HepG2 (cell line): ENCODE data around the gene KRTCAP2. TPM values are rescaled to one million over a fixed set of nuclear protein-coding genes. Genes with fewer than 3 reads are reported as not detected.

Experiments
- AGO2 ChIP-seq: fragments of 200-400 bp; formaldehyde crosslinking; optimal IDR thresholded peaks from 2 replicates; pipeline ENCODE3; 2017; ENCODE audit warnings: mild to moderate bottlenecking, low read depth, low read length, moderate library complexity
- ARHGAP35 ChIP-seq: sonication (generic); formaldehyde crosslinking; IDR thresholded peaks from 2 replicates; pipeline ENCODE4 v1.9.0; 2022; ENCODE audit warnings: mild to moderate bottlenecking, inconsistent platforms, moderate library complexity, missing genetic modification reagents, borderline replicate concordance
- CENPX ChIP-seq: sonication (generic); formaldehyde crosslinking; IDR thresholded peaks from 2 replicates; pipeline ENCODE4 v1.9.0; 2021; ENCODE audit warnings: mild to moderate bottlenecking, missing genetic modification reagents, moderate library complexity
- DPF2 ChIP-seq: sonication (generic); formaldehyde crosslinking; IDR thresholded peaks from 2 replicates; pipeline ENCODE4 v1.4.0; 2020; ENCODE audit warnings: mild to moderate bottlenecking, low read depth, missing genetic modification reagents, borderline replicate concordance
- DRAP1 ChIP-seq: IDR thresholded peaks from 2 replicates; pipeline ENCODE4 v1.6.1; 2016; ENCODE audit warnings: missing genetic modification reagents, missing compliant biosample characterization
- FOSL2 ChIP-seq: sonication (generic); formaldehyde crosslinking; IDR thresholded peaks from 2 replicates; pipeline ENCODE4 v1.4.0; 2020; ENCODE audit warnings: missing genetic modification reagents
- FOXK2 ChIP-seq: fragments of 450-650 bp; IDR thresholded peaks from 2 replicates; pipeline ENCODE4 v1.6.1; 2016
- FUBP1 ChIP-seq: sonication (generic); formaldehyde crosslinking; IDR thresholded peaks from 2 replicates; pipeline ENCODE4 v1.5.1; 2020; ENCODE audit warnings: missing genetic modification reagents, mild to moderate bottlenecking, borderline replicate concordance
- GTF2F1 ChIP-seq: fragments of 150-350 bp; IDR thresholded peaks from 2 replicates; pipeline ENCODE4 v1.6.1; 2014; ENCODE audit warnings: low read length
- KDM2A ChIP-seq: sonication (generic); formaldehyde crosslinking; IDR thresholded peaks from 2 replicates; pipeline ENCODE4 v1.4.0; 2020; ENCODE audit warnings: low read depth, missing genetic modification reagents, borderline replicate concordance
- MIER2 ChIP-seq: IDR thresholded peaks from 2 replicates; pipeline ENCODE4 v1.6.1; 2016; ENCODE audit warnings: missing biosample characterization, missing genetic modification reagents
- NFE2L2 ChIP-seq: fragments of 150-350 bp; IDR thresholded peaks from 2 replicates; pipeline ENCODE4 v1.6.1; 2014; ENCODE audit warnings: low read length
- RAD51 ChIP-seq: fragments of 450-650 bp; IDR thresholded peaks from 2 replicates; pipeline ENCODE4 v1.6.1; 2016; ENCODE audit warnings: borderline replicate concordance
- SATB2 ChIP-seq: sonication (generic); formaldehyde crosslinking; IDR thresholded peaks from 2 replicates; pipeline ENCODE4 v1.5.0; 2020; ENCODE audit warnings: missing genetic modification reagents
- ZC3H13 ChIP-seq: sonication (generic); formaldehyde crosslinking; IDR thresholded peaks from 2 replicates; pipeline ENCODE4 v1.8.1; 2023; ENCODE audit warnings: mild to moderate bottlenecking, missing genetic modification reagents, moderate library complexity
- ZKSCAN1 ChIP-seq: fragments of 150-350 bp; IDR thresholded peaks from 2 replicates; pipeline ENCODE4 v1.6.1; 2014; ENCODE audit warnings: low read length
- ZNF224 ChIP-seq: sonication (generic); formaldehyde crosslinking; IDR thresholded peaks from 2 replicates; pipeline ENCODE4 v1.5.0; 2020; ENCODE audit warnings: mild to moderate bottlenecking, missing genetic modification reagents
- ZNF253 ChIP-seq: sonication (generic); formaldehyde crosslinking; IDR thresholded peaks from 2 replicates; pipeline ENCODE4 v1.8.0; 2022; ENCODE audit warnings: mild to moderate bottlenecking, missing genetic modification reagents, borderline replicate concordance
- ZNF292 ChIP-seq: sonication (generic); formaldehyde crosslinking; IDR thresholded peaks from 2 replicates; pipeline ENCODE4 v1.8.1; 2022; ENCODE audit warnings: mild to moderate bottlenecking, low read depth, missing genetic modification reagents, borderline replicate concordance
- ZNF496 ChIP-seq: sonication (generic); formaldehyde crosslinking; IDR thresholded peaks from 2 replicates; pipeline ENCODE4 v1.8.1; 2023; ENCODE audit warnings: mild to moderate bottlenecking, moderate library complexity, missing genetic modification reagents; ENCODE audit not compliant: insufficient replicate concordance
- ZNF569 ChIP-seq: sonication (generic); formaldehyde crosslinking; IDR thresholded peaks from 2 replicates; pipeline ENCODE4 v1.5.0; 2020; ENCODE audit warnings: mild to moderate bottlenecking, missing genetic modification reagents, moderate library complexity, borderline replicate concordance
- ZNF615 ChIP-seq: sonication (generic); formaldehyde crosslinking; IDR thresholded peaks from 2 replicates; pipeline ENCODE4 v1.5.0; 2020; ENCODE audit warnings: mild to moderate bottlenecking, missing genetic modification reagents, borderline replicate concordance
- ZNF75D ChIP-seq: sonication (generic); formaldehyde crosslinking; IDR thresholded peaks from 2 replicates; pipeline ENCODE4 v1.8.1; 2023; ENCODE audit warnings: missing genetic modification reagents, mild to moderate bottlenecking, borderline replicate concordance
- polyA plus RNA-seq, 8 experiments: library from polyadenylated mRNA; depleted of rRNA in 3 of 8; stranded (reverse) in 7 of 8; unstranded in 1 of 8; fragments of >200 nt; fragmentation: Illumina TruSeq in 4 of 8; extraction: Trizol in 4 of 8; gene quantifications; 2 replicates each; pipeline versions ENCODE4 v1.2.1 to v1.2.3, GENCODE V29; 2011 to 2016; ENCODE audit warnings: low read depth in 4 of 8, missing spikeins in 1 of 8, mixed read lengths in 1 of 8; ENCODE audit not compliant: insufficient read depth in 1 of 8
- total RNA-seq, 5 experiments: library from RNA; depleted of rRNA; stranded (reverse); fragments of >200 nt; fragmentation: Illumina TruSeq; extraction: Trizol; gene quantifications; 2 replicates each; pipeline ENCODE4 v1.2.3, GENCODE V29; 2016; ENCODE audit warnings: low read depth in 1 of 5
- TF ChIP-seq, protein P1 (sequence below), 2 experiments: sonication (generic) in 1 of 2; formaldehyde crosslinking in 1 of 2; IDR thresholded peaks; 2 replicates each; pipeline versions ENCODE4 v1.5.1 to v1.6.1; 2011 to 2020; ENCODE audit warnings: borderline replicate concordance in 1 of 2, low read depth in 1 of 2, low read length in 1 of 2, mild to moderate bottlenecking in 1 of 2, missing genetic modification reagents in 1 of 2, moderate library complexity in 1 of 2
- TF ChIP-seq, protein P2 (sequence below): sonication (generic); formaldehyde crosslinking; conservative IDR thresholded peaks from 2 replicates; pipeline ENCODE4 v1.4.0; 2020; ENCODE audit warnings: missing genetic modification reagents

Gene KRTCAP2
- total and polyA plus RNA-seq, 2 of the 13 experiments (the other 11 are each of a cell fraction or from before 2014, with no cell fraction given) = 77.3 to 79.4 TPM

DNA sequence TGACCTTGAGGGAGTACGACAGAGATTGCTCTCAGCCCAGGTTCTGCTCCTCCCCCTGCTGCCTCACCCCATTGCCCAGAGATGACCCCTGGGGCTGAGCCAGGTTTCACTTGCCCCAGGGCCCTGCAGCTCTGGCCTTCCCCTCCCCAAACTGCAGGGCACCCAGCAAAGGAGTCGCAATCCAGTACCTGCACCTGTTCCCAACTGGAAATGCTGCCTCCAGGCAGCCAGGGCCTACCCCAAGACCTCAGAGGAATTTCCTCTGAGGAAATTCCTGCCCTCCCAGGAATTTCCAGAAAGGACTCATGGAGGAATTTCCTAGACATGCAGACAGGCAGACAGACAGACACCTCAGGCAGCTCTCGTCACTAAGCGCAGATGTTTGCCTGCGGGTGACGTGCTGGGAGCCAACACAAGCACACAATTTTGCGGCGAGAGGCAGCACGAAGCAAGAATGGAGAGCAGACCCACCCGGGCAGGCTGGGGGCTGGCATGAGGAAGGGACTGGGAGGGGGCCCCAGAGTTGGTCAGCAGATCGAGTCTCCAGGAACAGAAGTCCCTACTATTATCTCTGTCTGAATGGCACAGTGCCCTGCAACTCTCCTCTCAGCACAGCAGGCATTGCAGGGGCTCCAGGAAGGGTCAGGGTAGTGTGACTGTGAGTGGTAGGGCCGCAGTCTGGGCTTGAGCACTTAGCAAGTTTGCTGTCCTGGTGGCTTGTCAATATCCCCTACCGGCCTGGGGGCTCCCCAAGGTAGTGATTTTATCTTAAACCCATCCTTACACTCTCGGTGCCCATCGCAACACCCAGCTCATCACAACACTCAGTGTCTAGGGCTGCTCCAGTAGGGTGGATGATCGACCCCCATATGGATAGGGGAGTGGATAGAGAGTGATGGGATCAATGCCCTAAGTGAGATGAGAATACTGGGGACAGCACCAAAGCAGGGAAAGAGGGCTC is 48.3 kb downstream of the KRTCAP2 start (continued):
- TF ChIP-seq ZNF292 (CRISPR knock-in tag) (peak; percentile 52; the same call in 1 of the 2 replicates), DRAP1 (CRISPR knock-in tag) (no peak), DPF2 (CRISPR knock-in tag) (peak; percentile 23; the same call in 1 of the 2 replicates), RAD51 (no peak), FUBP1 (no peak), KDM2A (CRISPR knock-in tag) (peak; percentile 26; the same call in 1 of the 2 replicates), FOSL2 (CRISPR knock-in tag) (no peak), ZNF253 (CRISPR knock-in tag) (no peak), MIER2 (CRISPR knock-in tag) (no peak), SATB2 (no peak), NFE2L2 (no peak), ZNF75D (CRISPR knock-in tag) (no peak), ZNF224 (CRISPR knock-in tag) (no peak), ZNF615 (CRISPR knock-in tag) (no peak), CENPX (CRISPR knock-in tag) (no peak), ZNF569 (no peak), ZC3H13 (CRISPR knock-in tag) (no peak), ARHGAP35 (no peak), FOXK2 (no peak), ZKSCAN1 (no peak), AGO2 (no peak), GTF2F1 (no peak), ZNF496 (CRISPR knock-in tag) (no peak)
- TF ChIP-seq, protein P1, sequence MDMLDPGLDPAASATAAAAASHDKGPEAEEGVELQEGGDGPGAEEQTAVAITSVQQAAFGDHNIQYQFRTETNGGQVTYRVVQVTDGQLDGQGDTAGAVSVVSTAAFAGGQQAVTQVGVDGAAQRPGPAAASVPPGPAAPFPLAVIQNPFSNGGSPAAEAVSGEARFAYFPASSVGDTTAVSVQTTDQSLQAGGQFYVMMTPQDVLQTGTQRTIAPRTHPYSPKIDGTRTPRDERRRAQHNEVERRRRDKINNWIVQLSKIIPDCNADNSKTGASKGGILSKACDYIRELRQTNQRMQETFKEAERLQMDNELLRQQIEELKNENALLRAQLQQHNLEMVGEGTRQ (IDR thresholded peaks at IDR 0.05; ENCODE audit: low read depth, low read length) = no peak
- TF ChIP-seq, protein P1 (CRISPR knock-in tag; IDR thresholded peaks at IDR 0.05; ENCODE audit: borderline replicate concordance) = no peak
- TF ChIP-seq, protein P2, sequence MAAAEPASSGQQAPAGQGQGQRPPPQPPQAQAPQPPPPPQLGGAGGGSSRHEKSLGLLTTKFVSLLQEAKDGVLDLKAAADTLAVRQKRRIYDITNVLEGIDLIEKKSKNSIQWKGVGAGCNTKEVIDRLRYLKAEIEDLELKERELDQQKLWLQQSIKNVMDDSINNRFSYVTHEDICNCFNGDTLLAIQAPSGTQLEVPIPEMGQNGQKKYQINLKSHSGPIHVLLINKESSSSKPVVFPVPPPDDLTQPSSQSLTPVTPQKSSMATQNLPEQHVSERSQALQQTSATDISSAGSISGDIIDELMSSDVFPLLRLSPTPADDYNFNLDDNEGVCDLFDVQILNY = no peak
